PC-3 (cell line): ENCODE measurements around the gene PDLIM4. TPM values are rescaled to one million over a fixed set of nuclear protein-coding genes. Genes with fewer than 3 reads are reported as not detected.

ENCODE experiments used
- ATAC-seq: fragments of 200-7000 bp; cut with Tn5 transposase; 2 replicates; pipeline ENCODE4 v1.9.1; 2020; ENCODE audit warnings: mild to moderate bottlenecking, moderate library complexity
- BruUV-seq: library from RNA; stranded (reverse); fragments of 400-500 nt; replicated peaks from 2 replicates; lab custom pipeline; 2021; lab: Mats Ljungman, UMichigan
- CTCF ChIA-PET: fragments of 300-600 bp; sonication (Branson Sonifier 250); formaldehyde crosslinking; loops from one replicate; lab custom pipeline; 2022; ENCODE audit warnings: antibody characterized with exemption; lab: Charles Lee
- POLR2A ChIA-PET: fragments of 300-600 bp; sonication (Branson Sonifier 250); formaldehyde crosslinking; loops from one replicate; lab custom pipeline; 2022; ENCODE audit warnings: antibody characterized with exemption; ENCODE audit not compliant: unreplicated experiment; lab: Charles Lee
- DNase-seq: peaks from one replicate; pipeline ENCODE4 v3.0.0-alpha.2; 2015
- H2AFZ ChIP-seq: fragments of 300-600 bp; sonication (generic); 2 replicates; pipeline ENCODE4 v1.6.0; 2016; ENCODE audit warnings: antibody characterized with exemption, low read length
- H3F3A ChIP-seq: fragments of 300-600 bp; sonication (generic); one replicate; pipeline ENCODE4 v1.6.0; 2017; ENCODE audit warnings: antibody characterized with exemption, low read length, control low read depth, mild to moderate bottlenecking; ENCODE audit not compliant: unreplicated experiment
- H3K27ac ChIP-seq: fragments of 300-600 bp; sonication (generic); 2 replicates; pipeline ENCODE4 v1.5.1; 2016; ENCODE audit warnings: mild to moderate bottlenecking, low read length
- H3K27me3 ChIP-seq: fragments of 300-600 bp; sonication (generic); 2 replicates; pipeline ENCODE4 v1.6.1; 2016; ENCODE audit warnings: low read length, mixed read lengths
- H3K36me3 ChIP-seq: fragments of 300-600 bp; sonication (generic); 2 replicates; pipeline ENCODE4 v1.6.1; 2016; ENCODE audit warnings: low read depth, mixed run types, low read length, mixed read lengths
- H3K4me1 ChIP-seq: fragments of 300-600 bp; sonication (generic); 2 replicates; pipeline ENCODE4 v1.5.1; 2016; ENCODE audit warnings: low read length; ENCODE audit not compliant: insufficient read depth
- H3K4me2 ChIP-seq: fragments of 300-600 bp; sonication (generic); 2 replicates; pipeline ENCODE4 v1.6.0; 2016; ENCODE audit warnings: low read length
- H3K4me3 ChIP-seq: fragments of 300-600 bp; sonication (generic); 2 replicates; pipeline ENCODE4 v1.5.1; 2016; ENCODE audit warnings: mild to moderate bottlenecking, low read length, mixed read lengths
- H3K79me2 ChIP-seq: fragments of 300-600 bp; sonication (generic); 2 replicates; pipeline ENCODE4 v1.6.1; 2017; ENCODE audit warnings: low read length, mixed read lengths
- H3K9ac ChIP-seq: fragments of 300-600 bp; sonication (generic); 2 replicates; pipeline ENCODE4 v1.6.0; 2016; ENCODE audit warnings: mild to moderate bottlenecking, low read length
- H3K9me2 ChIP-seq: fragments of 300-600 bp; sonication (generic); replicated peaks from 2 replicates; pipeline ENCODE4 v1.6.1; 2016; ENCODE audit warnings: mixed run types, low read length, mixed read lengths
- H3K9me3 ChIP-seq: fragments of 300-600 bp; sonication (generic); 2 replicates; pipeline ENCODE4 v1.6.1; 2016; ENCODE audit warnings: low read length, mixed read lengths
- H4K20me1 ChIP-seq: fragments of 300-600 bp; sonication (generic); 2 replicates; pipeline ENCODE4 v1.6.1; 2016; ENCODE audit warnings: low read length, mixed read lengths
- EZH2 ChIP-seq: fragments of 300-600 bp; sonication (generic); IDR thresholded peaks from one replicate; pipeline ENCODE4 v1.6.1; 2017; ENCODE audit warnings: antibody characterized with exemption, mild to moderate bottlenecking, low read length; ENCODE audit not compliant: unreplicated experiment
- EZH2phosphoT487 ChIP-seq: fragments of 300-600 bp; sonication (generic); IDR thresholded peaks from 2 replicates; pipeline ENCODE4 v1.6.1; 2018; ENCODE audit warnings: mild to moderate bottlenecking, antibody characterized with exemption, low read length, borderline replicate concordance
- intact Hi-C: fragments of 100-400 bp; cut with micrococcal nuclease; formaldehyde crosslinking; loops from 2 replicates; pipeline ENCODE4 v1.9.0; 2023
- total RNA-seq: library from RNA; depleted of rRNA; stranded (reverse); fragments of >200 nt; gene quantifications from 2 replicates; pipeline ENCODE4 v1.2.3, GENCODE V29; 2014
- TF ChIP-seq, protein P1 (sequence below): fragments of 300-600 bp; sonication (generic); conservative IDR thresholded peaks from 2 replicates; pipeline ENCODE4 v1.5.1; 2017; ENCODE audit warnings: antibody characterized with exemption, low read depth, mild to moderate bottlenecking, low read length

The PDLIM4 gene
- total RNA-seq, 1 experiment from 2014 or later: 27.8 TPM

DNA sequence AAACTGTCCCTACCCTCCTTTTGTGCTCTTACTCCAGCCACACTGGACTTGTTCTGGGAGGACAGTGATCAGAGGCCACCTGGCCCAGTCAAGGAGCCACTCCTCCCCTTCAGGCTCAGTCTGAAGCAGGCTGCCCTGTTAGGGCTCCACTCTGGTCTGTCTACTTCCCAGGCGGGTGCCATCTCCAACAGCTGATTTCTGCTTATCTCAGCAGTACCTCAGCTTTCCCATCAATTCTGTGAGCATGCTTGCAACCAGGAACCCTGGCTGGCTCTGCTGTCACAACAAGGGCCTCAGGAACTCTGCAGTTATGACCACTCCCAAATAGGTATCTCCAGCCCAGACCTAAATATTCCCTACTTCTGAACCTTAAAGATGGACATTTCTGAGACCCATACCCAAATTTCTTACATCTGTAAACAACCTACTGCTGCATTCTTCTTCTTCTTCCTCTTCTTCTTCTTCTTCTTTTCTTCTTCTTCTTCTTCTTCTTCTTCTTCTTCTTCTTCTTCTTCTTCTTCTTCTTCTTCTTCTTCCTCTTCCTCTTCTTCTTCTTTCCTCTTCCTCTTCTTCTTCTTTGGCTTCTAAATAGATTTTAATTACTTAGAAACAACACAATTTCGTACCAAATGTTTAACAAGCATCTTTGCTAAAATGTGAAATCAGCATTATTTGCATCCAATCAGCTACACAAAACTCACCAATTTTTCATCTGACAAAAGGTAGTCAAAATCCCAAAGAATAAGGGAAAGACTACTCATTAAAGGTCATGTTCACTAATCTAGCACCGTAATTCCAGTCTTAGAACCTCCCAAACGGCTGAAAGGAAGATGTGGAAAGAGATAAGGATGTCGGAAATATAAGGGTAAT, 23.1 kb downstream of the PDLIM4 start:
- no TSS peak for BruUV-seq
- intact Hi-C loops: no loop called here
- H3K27me3 ChIP-seq: no peaks in the 10 kb centered on the region
- H3K4me1 ChIP-seq: no peaks in the 10 kb centered on the region
- H3K36me3 ChIP-seq: no peaks in the 10 kb centered on the region
- TF ChIP-seq, protein P1, sequence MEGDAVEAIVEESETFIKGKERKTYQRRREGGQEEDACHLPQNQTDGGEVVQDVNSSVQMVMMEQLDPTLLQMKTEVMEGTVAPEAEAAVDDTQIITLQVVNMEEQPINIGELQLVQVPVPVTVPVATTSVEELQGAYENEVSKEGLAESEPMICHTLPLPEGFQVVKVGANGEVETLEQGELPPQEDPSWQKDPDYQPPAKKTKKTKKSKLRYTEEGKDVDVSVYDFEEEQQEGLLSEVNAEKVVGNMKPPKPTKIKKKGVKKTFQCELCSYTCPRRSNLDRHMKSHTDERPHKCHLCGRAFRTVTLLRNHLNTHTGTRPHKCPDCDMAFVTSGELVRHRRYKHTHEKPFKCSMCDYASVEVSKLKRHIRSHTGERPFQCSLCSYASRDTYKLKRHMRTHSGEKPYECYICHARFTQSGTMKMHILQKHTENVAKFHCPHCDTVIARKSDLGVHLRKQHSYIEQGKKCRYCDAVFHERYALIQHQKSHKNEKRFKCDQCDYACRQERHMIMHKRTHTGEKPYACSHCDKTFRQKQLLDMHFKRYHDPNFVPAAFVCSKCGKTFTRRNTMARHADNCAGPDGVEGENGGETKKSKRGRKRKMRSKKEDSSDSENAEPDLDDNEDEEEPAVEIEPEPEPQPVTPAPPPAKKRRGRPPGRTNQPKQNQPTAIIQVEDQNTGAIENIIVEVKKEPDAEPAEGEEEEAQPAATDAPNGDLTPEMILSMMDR: no peak
- TF ChIP-seq EZH2: no peak
- TF ChIP-seq EZH2phosphoT487: no peak
- H3K79me2 ChIP-seq: no peaks in the 10 kb centered on the region
- H4K20me1 ChIP-seq: no peaks in the 10 kb centered on the region
- ChIA-PET CTCF (interaction anchor here (0.6 kb wide), 1 partner anchor 24 kb away, joined by 3 read pairs; no protein-coding TSS in a partner anchor), POLR2A (no interaction called here)
- DNase-seq (no peak), ATAC-seq (no peak)
- H3K9me2 ChIP-seq: no peaks in the 10 kb centered on the region
- H3K9ac ChIP-seq: no peak overlapping the region
- H3K4me3 ChIP-seq: no peak overlapping the region
- H3K4me2 ChIP-seq: no peak overlapping the region
- no peak overlapping the region for H2AFZ ChIP-seq
- H3F3A ChIP-seq: no peaks in the 10 kb centered on the region
- no peaks in the 10 kb centered on the region for H3K9me3 ChIP-seq
- H3K27ac ChIP-seq: no peak overlapping the region

DNA sequence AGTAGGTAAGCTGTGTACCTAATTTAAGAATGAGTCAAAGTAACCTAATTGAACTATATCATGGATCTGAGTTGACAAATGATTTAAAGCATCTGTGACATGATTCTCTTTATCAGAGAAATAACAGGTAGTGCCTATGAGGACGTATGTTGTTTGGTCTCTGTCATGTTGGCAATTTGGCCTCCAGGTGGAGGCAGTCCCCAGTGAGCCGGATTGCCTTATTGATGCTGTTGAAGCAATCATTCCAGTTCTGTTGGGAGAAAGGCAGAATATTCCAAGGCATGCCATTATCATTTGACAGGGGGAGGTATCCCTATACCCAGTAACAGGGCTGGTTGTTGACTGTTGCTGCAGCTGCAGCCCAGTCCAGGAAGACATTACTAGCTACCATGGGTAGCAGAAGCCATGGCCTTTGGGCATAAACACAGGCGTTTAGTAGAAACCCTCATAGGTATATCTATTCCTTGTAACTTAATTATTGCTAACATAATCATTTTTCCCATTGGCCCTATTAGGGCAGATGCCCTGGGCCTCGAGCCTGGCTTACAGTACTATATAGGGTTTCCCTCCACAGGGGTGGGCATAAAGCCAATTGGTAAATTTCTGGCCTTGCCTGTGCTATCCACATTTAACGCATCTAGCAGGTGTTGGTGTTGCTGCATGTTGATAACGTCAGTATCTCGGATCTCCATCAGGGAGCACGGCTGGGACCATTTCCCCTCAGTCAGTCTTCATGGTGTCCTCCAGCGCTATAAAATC, 24.5 kb downstream of the PDLIM4 start:
- intact Hi-C loops: no loop called here
- Histone ChIP-seq H3F3A (no peaks in the 10 kb centered on the region), H3K27ac (no peak overlapping the region), H3K9me3 (no peaks in the 10 kb centered on the region), H2AFZ (no peak overlapping the region), H3K9ac (no peak overlapping the region), H3K79me2 (no peaks in the 10 kb centered on the region), H3K4me1 (no peaks in the 10 kb centered on the region), H3K4me2 (no peak overlapping the region), H3K4me3 (no peak overlapping the region), H3K36me3 (no peaks in the 10 kb centered on the region), H3K9me2 (no peaks in the 10 kb centered on the region), H4K20me1 (no peaks in the 10 kb centered on the region), H3K27me3 (no peaks in the 10 kb centered on the region)
- POLR2A ChIA-PET: no interaction called here
- TF ChIP-seq EZH2phosphoT487 (no peak), EZH2 (no peak)
- TF ChIP-seq, protein P1: peak; percentile 39; the same call in 1 of the 2 replicates
- ATAC-seq (no peak), DNase-seq (no peak)
- CTCF ChIA-PET: no interaction called here
- no TSS peak for BruUV-seq
